ENCODE results near the gene PDE8B.

PDE8B gene

GRCh38 chr5:77325921-77326541 lies 115.6 kb downstream of the PDE8B start:
- DNase-seq (ENCODE audit: low spot score): no peak

- DNase-seq (ENCODE audit: low spot score): no peak
Observed at GRCh38 chr5:77326986-77327734, 116.7 kb downstream of the PDE8B start.

GRCh38 chr5:77328930-77329647 lies 118.6 kb downstream of the PDE8B start:
- DNase-seq (ENCODE audit: low spot score): no peak

GRCh38 chr5:77329664-77330430 lies 119.4 kb downstream of the PDE8B start:
- no peak for DNase-seq (ENCODE audit: low spot score)

- no peak for DNase-seq (ENCODE audit: low spot score)
Observed at GRCh38 chr5:77333036-77333435, 122.6 kb downstream of the PDE8B start.

GRCh38 chr5:77333451-77334123 lies 123.1 kb downstream of the PDE8B start:
- DNase-seq (ENCODE audit: low spot score): no peak

- DNase-seq (ENCODE audit: low spot score): no peak
Observed at GRCh38 chr5:77337246-77337645, 126.8 kb downstream of the PDE8B start.

GRCh38 chr5:77337686-77338085 lies 127.2 kb downstream of the PDE8B start:
- no peak for DNase-seq (ENCODE audit: low spot score)

GRCh38 chr5:77339337-77339890 lies 128.9 kb downstream of the PDE8B start:
- DNase-seq (ENCODE audit: low spot score): no peak

- no peak for DNase-seq (ENCODE audit: low spot score)
Observed at GRCh38 chr5:77343165-77343564, 132.7 kb downstream of the PDE8B start.

DNA sequence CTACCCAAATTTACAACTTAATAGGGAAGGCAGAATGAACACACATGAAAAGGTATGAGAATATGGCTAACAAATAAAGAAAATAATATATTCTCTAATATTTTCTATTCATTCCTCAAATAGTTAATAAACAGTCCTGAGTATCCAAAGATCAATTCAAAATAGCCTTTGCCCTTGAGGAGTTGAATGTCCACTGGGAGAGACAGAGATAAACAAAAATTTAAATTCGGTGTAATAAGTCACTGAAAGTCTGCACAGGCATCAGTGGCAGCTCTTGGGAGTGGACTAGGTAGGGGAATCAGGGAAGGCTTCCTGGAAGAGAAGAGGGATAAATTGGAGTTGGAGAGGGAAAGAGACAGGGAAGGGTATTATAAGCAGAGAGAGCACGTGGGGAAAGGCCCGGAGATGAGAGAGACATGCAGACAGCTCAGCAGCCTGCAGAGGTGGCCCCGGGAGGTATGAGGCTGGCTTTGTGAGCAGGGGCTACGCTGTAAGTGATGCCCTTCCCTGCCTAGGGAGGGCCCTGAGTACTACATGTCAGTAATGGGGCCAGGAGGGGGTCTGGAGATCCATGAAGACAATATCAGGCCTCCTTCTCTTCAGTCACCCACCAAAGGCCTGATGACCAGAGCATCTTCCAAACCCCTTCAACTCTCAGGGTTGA lies 137.1 kb downstream of the PDE8B start:
- no peak for DNase-seq (ENCODE audit: low spot score)

DNA sequence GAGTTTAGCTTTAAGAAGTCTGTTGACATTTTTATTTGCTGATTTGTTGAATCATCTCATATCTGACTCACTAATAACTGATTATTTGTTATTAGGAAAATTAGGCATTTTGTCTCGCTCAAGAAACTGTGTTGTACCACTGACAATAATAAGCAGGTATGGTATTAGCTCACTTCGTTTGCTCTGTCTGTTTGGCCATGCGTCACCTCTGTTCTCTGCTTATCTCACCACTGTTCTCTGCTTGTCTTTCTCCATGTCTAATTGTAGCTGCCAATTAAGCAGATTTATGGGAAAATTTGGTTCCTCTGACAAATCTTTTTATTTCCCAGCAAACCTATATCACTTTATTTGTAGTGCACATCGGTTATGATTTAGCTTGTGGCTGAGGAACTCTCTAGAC lies 142.8 kb downstream of the PDE8B start:
- DNase-seq (ENCODE audit: low spot score): no peak

DNA sequence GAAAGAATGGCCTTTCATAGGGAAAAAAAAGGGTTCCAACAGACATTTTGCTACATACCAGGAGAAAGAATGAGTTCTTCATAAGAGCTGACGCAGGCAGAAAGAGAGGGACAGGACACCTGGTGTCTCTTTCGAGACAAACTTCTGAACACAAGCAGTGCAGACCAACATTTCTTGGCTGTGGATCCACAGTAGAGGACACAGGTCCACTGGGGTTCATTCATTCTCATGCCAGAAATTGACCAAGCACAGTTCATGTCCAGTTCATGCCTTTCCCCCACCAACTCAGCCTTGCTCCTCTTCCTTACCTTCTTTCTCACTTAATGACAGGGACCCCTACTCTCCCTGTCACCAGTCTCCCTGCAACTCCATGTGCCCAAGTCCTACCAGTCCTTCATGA lies 144.0 kb downstream of the PDE8B start:
- DNase-seq (ENCODE audit: low spot score): no peak

GRCh38 chr5:77355080-77355479 lies 144.6 kb downstream of the PDE8B start:
- peak; percentile 22 for DNase-seq (ENCODE audit: low spot score)

- no peak for DNase-seq (ENCODE audit: low spot score)
Observed at GRCh38 chr5:77355751-77356150, 145.3 kb downstream of the PDE8B start.

- no peak for DNase-seq (ENCODE audit: low spot score)
Observed at GRCh38 chr5:77356740-77357139, 146.3 kb downstream of the PDE8B start.

DNA sequence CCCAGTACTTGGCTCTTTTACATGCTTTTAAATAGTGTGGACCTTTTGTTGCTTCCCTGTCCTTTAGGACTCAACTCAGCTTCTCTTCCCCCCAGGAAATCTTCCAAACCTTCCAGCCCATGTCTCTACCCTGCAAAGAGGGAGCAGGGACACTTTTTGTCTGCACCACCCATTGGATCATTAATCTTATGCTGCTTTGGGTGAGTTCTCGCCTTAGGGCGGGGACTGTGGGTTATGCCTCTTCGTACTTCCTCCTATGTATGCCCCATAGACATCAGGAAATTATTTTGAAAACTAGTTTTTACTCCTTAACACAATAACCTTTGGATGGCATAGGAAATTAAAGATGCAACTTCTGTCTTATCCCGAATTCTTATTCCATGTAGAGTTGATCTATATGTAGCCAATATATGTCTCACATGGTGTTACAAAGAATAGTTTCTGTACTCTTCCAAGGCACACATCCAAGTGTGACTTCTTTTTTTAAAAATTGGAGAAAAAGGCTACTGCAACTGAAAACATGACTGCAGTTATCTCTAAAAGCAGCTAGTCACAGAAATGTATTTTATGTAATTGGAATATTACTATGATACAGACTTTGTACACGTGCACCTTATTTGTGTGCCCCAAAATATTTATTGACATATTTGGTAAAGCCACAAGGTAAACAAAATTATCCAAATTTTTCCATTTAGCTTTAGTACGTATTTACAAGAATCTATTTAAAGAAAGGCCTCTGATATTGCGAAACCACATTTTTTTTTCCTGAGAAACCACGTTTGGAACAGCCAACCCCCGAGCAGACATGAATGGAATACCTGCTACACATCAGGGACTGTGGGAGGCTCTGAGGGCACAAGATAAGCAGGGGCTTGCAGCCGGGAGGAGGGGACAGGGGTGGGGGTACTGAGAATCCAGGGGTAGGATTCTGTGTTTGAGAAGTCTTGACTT lies 148.1 kb downstream of the PDE8B start:
- DNase-seq (ENCODE audit: low spot score): no peak

GRCh38 chr5:77359231-77359630 lies 148.8 kb downstream of the PDE8B start:
- DNase-seq (ENCODE audit: low spot score): no peak

DNA sequence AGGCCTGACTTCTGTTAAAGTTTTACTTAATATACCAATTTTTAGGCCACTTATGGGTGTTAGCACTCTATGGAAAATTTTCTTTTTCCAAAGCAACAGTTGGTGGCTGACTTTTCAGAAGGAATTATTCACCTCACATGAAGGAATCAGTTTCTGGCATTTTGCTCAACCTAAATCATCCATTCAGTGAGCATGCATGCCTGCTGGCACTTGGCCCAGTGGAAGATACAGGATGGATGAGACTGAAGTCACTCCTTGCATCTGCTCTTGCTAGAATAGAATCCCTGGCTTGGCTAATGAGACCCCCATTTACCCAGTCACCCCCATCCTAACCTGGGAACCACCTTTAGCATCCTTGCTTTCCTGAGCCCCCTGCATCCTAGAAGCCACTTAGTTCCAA lies 149.9 kb downstream of the PDE8B start:
- no peak for DNase-seq (ENCODE audit: low spot score)

- no peak for DNase-seq (ENCODE audit: low spot score)
Observed at GRCh38 chr5:77360973-77361372, 150.5 kb downstream of the PDE8B start.

Data from germinal center (tissue), 1 donor.